NCI-H446 (cell line): ENCODE measurements around the gene VEPH1.

Source experiments
- DNase-seq, 2 experiments: peaks; one replicate each; lab custom pipeline; 2025; lab: John Stamatoyannopoulos, UW

The VEPH1 gene

GRCh38 chr3:157428853-157429252 lies 74.4 kb downstream of the VEPH1 start:
- no peak for DNase-seq

GRCh38 chr3:157427901-157428300 lies 75.3 kb downstream of the VEPH1 start:
- peak; percentile 91 to 92 for DNase-seq

DNA sequence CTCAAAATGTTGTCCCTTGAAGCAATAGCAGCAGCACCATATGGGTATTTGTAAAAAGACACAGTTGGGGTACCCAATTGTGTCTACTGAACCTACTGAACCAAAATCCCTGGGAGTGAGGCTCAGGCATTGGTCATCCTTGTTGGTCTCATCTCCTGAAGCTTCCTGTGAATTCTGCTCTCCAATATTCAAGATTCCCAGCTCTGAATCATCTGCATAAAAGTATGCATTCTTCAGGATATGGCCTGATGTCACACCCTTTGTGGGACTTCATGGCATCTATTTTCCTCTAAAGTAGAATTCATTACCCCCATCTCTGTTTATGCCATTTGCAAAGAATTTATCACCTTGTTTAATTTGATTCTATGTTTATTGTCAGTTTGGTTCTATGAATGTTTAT lies 79.9 kb downstream of the VEPH1 start:
- no peak for DNase-seq

GRCh38 chr3:157420606-157421130 lies 82.5 kb downstream of the VEPH1 start:
- no peak for DNase-seq

DNA sequence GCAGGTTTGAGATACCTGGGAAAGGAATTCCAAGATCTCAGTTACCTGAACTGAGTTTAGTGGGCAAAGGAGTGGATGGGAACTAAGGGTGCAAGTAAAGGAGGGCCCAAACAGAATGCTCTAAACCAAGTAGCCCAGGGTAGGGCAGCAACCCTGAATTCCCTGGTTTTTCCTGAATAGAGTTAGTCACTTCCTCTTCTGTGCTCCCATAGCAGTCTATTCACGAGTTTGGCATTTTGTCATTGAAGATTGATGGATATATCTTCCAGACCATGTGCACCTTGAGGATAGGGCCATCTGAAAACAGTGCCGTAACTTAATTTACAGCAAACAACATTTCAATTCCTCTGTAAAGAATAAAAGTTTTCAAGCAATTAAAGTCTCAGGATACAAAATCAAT lies 85.1 kb downstream of the VEPH1 start:
- no peak for DNase-seq

DNA sequence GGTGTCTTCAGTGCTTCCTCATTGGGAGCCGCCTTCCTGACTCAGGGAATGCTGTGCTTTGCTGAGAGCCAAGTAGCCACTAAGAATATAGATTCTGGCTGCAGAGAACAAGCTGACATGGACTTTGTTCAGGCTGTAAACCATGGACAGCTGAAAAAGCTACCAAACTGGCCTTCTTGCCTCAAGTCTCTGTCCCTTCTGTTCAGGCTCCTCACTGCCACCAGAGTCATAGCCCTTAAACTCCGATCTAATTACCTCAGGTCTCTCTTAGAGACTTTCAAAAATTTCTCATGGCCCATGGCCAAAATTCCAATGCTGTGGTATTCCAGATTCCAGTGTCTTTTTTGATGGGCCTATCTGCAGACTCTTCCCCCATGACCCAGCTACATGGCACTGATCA lies 86.0 kb downstream of the VEPH1 start:
- DNase-seq, result no peak

GRCh38 chr3:157416347-157417087 lies 86.7 kb downstream of the VEPH1 start:
- no peak for DNase-seq

GRCh38 chr3:157414861-157415260 lies 88.4 kb downstream of the VEPH1 start:
- DNase-seq, result peak; percentile 37 to 77

GRCh38 chr3:157412323-157412855 lies 90.8 kb downstream of the VEPH1 start:
- peak in 1 of 2 experiments; percentile 35 for DNase-seq

DNA sequence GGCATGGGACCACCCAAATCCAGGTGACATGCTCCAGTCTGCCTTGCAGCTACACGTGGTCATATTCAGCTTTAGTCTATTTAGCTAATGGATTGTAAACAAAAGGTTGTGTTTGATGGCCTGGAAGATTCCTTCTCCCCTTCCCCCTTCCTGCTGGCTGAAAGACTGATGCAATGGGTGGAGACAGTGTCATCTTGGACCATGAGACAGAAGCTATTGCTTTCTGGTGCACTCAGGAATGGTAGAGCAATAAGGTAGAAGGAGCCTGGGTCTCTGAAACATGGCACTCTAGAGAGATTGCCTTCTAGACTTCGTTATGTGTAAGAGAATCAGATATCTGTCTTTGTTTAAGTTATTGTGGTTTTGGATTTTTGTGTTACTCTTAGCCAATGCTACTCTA lies 92.3 kb downstream of the VEPH1 start:
- no peak for DNase-seq

- DNase-seq, result no peak
Observed at GRCh38 chr3:157409516-157409915, 93.7 kb downstream of the VEPH1 start.

- DNase-seq, result no peak
Observed at GRCh38 chr3:157408499-157409149, 94.6 kb downstream of the VEPH1 start.

- DNase-seq, result no peak
Observed at GRCh38 chr3:157407769-157408168, 95.4 kb downstream of the VEPH1 start.

GRCh38 chr3:157406394-157406793 lies 96.8 kb downstream of the VEPH1 start:
- DNase-seq, result no peak

- DNase-seq, result no peak
Observed at GRCh38 chr3:157405457-157405856, 97.8 kb downstream of the VEPH1 start.

- no peak for DNase-seq
Observed at GRCh38 chr3:157404381-157404780, 98.8 kb downstream of the VEPH1 start.

DNA sequence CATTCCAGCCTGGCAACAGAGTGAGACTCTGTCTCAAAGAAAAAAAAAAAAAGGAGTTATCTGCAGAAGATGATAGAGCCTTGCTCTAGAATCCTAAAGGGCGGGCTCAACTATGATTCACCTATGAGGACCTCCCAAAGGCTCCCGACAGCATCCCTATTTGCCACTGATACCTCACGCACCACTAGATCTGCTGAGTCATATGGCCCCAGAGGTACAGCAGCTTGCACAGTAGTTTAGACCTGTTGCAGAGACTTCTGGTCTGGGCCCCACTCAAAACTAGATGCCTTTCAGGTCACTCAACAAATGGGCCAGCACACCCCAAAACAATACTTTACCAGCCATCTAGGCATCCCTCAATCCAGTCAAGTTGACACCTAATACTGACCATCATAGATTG lies 104.6 kb downstream of the VEPH1 start:
- DNase-seq, result no peak

DNA sequence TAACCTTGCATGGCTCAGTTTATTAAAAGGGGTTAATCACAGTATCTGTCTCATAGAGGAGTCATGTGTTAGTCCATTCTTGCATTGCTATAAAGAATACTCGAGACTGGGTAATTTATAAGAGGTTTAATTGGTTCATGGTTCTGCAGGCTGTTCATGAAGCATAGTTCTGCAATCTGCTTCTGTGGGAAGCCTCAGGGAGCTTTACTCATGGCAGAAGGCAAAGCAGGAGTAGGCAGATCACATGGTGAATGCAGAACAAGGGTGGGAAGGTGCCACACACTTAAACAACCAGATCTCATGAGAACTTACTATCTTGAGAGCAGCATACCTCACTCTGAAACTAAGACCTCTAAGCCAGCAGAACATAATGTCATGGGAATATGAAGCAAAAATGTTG lies 108.8 kb downstream of the VEPH1 start:
- no peak for DNase-seq

DNA sequence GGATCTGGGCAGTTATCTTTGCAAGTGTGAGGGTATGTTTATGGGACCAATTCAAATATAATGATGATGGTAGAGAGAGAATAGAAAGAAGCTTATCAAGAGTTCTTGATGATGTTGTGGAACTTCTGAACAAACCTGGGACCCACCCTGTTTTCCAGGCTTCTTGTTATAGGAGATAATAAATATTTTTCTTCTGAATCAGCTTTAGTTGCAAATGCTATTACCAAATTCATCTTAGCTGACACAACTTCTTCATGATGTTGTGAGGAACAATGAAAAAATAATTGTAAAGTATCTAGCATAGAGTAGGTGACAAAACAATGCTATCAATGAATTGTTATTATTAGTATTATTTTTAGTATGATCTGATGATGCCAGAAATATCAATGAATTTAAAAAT lies 110.1 kb downstream of the VEPH1 start:
- DNase-seq, result no peak

GRCh38 chr3:157392104-157392503 lies 111.1 kb downstream of the VEPH1 start:
- no peak for DNase-seq

- no peak for DNase-seq
Observed at GRCh38 chr3:157390713-157391515, 112.3 kb downstream of the VEPH1 start.

DNA sequence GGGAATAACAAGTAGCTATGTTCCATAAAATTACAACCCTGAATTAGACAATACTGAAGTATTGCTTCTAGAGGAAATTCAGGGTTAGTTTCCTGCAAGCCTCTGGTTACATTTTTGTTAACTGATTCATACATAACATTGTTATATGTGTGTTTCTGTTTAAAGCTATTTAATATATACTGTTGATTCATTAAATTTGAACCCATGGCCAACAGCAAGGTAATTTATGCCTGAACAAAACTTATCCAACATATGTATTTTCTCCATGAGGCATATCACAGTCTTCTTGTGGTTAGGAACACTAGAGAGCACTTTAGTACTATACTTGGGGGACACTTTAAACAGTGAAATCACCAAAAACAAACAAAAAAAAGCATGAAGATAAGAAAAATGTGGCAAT lies 114.2 kb downstream of the VEPH1 start:
- DNase-seq, result no peak
